GM13977 (cell line): Measurements from ENCODE around the gene HSD17B13.
"Not testable (repeated sequence)": the region's sequence is repeated elsewhere in the genome, so short reads cannot be mapped to it uniquely, and the experiment has no call there.

Experiments
- DNase-seq: peaks from one replicate; pipeline ENCODE4 v3.0.0; 2012; ENCODE audit warnings: low spot score
- in situ Hi-C: fragments of 300-500 bp; cut with MboI; formaldehyde crosslinking; loops from one replicate; pipeline ENCODE4 v1.12.0; 2022; ENCODE audit warnings: low sequenced_read_pairs, low pct_unique_long_range_greater_than_20kb, mixed read lengths, inconsistent platforms; ENCODE audit not compliant: unreplicated experiment
- TF ChIP-seq, protein P1 (sequence below): IDR thresholded peaks from 2 replicates; pipeline ENCODE4 v1.5.1; 2012; ENCODE audit warnings: mild to moderate bottlenecking, control low read depth; ENCODE audit not compliant: insufficient read depth; ENCODE audit errors: extremely low read depth, missing control alignments

HSD17B13 gene

DNA sequence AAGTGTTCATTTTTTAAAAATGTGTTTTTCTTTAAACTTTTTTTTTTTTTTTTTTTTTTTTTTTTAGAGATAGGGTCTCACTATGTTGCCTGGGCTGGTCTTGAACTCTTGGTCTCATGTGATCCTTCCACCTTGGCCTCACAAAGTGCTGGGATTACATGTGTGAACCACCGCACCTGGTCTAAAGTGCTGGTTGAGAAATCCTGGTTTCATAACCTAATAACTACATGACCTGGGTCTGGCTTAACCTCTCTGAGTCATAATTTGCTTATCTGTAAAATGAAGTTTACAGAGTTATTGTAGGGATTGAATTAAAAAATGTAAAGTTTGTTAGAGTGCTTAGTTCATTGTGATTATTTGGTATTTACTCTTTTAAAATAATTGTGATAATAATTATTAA, 5.2 kb downstream of the HSD17B13 start:
- in situ Hi-C loops, result no loop called here
- TF ChIP-seq, protein P1, sequence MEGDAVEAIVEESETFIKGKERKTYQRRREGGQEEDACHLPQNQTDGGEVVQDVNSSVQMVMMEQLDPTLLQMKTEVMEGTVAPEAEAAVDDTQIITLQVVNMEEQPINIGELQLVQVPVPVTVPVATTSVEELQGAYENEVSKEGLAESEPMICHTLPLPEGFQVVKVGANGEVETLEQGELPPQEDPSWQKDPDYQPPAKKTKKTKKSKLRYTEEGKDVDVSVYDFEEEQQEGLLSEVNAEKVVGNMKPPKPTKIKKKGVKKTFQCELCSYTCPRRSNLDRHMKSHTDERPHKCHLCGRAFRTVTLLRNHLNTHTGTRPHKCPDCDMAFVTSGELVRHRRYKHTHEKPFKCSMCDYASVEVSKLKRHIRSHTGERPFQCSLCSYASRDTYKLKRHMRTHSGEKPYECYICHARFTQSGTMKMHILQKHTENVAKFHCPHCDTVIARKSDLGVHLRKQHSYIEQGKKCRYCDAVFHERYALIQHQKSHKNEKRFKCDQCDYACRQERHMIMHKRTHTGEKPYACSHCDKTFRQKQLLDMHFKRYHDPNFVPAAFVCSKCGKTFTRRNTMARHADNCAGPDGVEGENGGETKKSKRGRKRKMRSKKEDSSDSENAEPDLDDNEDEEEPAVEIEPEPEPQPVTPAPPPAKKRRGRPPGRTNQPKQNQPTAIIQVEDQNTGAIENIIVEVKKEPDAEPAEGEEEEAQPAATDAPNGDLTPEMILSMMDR, result no peak
- DNase-seq, result no peak

DNA sequence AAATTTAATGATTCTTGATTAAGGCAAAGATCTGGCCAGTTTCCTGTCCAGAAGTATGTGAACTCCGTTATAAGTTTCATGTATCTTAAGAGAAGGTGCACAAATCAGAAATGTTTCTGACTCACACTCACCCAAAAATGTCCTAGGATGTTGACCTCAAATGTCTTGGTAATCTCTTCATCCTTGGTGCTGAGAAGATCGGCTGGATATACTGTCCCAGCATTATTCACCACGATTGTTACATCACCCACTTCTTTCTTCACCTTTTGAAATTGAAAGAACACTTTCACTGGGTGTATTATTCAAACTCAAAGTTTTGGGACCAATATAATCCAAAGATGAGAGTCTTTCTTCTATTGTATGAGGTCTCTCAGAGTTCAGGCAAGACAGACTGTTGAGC, 5.7 kb downstream of the HSD17B13 start:
- in situ Hi-C loops, result no loop called here
- TF ChIP-seq, protein P1, result no peak
- DNase-seq, result no peak

DNA sequence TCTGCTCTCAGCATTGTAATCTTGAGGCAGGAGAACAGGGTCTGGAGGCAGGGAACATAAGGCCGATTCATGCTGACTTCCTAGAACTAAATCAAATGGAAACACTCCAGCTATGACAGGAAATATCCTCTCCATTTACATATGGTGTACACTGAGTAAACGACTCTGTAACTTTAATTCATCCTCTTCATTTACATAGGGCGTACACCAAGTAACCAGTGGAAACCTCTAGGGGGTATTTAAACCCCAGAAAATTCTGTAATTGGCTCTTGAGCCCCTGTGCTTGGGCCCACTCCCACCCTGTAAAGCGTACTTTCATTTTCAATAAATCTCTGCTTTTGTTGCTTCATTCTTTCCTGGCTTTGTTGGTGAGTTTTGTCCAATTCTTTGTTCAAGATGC, 7.7 kb downstream of the HSD17B13 start:
- in situ Hi-C loops, DNase-seq: not testable (repeated sequence)

DNA sequence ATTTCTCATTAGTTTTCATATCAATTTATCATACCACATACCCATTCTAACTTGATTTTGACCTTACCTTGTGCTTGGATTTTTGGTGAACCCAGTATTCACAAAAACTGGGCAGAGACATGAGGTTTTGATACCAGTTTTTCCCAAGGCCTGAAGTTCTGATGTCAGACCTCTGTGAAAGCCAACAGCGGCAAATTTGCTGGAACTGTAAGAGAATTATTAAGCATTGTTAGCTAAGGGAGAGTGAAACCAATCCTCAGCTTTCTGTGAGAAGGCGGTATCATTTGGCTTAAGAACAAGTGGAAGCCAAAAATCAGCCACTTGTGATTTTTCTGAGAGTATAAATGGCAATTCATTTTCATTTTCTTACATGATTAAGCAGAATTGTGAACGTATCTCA, 8.9 kb downstream of the HSD17B13 start:
- DNase-seq, result no peak
- TF ChIP-seq, protein P1, result no peak
- in situ Hi-C loops, result no loop called here

DNA sequence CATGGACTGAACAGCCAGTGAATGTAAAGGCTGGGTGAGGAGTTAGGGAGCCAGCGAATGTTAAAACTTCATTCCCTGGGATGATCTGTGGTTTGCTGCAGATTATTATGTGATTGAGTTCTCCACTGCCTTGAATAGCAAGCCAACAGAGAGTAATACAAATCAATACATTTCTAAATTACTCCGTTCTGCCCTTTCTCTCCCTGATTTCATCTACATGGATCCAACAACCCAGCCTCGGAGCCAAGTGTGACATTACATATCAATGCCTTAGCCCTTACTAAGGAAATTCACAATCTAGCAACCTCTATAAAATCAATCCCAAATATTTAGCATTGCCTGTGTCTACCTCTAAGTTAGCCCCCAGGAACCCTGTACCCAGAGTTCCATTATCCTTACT, 11.0 kb downstream of the HSD17B13 start:
- in situ Hi-C loops, result no loop called here
- TF ChIP-seq, protein P1, result no peak
- no peak for DNase-seq

DNA sequence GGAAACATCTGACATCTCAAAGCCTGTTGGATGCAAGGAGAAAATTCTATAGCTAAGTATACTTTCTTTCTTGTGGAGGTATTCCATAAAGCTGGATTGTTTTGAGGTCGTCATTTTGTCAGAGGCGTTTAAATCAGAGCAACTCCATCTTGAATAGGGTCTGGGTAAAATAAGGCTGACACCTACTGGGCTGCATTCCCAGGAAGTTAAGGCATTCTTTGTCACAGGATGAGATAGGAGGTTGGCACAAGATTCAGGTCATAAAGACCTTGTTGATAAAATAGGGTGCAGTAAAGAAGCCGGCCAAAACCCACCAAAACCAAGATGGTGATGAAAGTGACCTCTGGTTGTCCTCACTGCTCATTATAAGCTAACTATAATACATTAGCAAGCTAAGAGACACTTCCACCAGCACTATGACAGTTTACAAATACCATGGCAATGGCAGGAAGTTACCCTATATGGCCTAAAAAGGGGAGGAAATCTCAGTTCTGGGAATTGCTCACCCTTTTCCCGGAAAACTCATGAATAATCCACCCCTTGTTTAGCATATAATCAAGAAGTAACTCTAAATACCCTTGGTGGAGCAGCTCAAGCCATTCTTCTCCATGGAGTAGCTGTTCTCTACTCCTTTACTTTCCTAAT, 11.9 kb downstream of the HSD17B13 start:
- DNase-seq, result no peak
- in situ Hi-C loops, result no loop called here

DNA sequence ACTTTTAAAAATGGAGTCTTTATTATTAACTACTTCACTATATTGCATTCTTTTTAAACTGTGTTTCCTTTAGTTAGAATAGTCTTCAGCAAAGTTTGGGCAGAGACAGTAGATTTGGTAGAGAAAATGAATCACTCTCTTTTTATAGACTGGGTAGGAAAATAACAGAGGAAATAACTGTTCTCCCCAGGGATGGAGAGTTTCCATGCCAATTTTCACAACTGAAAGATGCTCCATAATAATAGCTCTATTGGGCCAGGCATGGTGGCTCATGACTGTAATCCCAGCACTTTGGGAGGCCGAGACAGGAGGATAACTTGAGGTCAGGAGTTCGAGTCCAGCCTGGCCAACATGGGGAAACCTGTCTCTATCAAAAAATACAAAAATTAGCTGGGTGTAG, 13.1 kb downstream of the HSD17B13 start:
- TF ChIP-seq, protein P1, result no peak
- no peak for DNase-seq
- in situ Hi-C loops, result no loop called here

More for the DNA sequence above, 11.9 kb downstream of the HSD17B13 start:
- TF ChIP-seq, protein P1, result no peak
